ENCODE measurements around the gene NATD1.

The NATD1 gene

GRCh38 chr17:21232033-21232749 lies 21.0 kb downstream of the NATD1 start:
- Histone ChIP-seq H3K79me2 (ENCODE audit: insufficient read depth, low read length) (no peaks in the 10 kb centered on the region), H3K4me3 (ENCODE audit: low read depth in 1 of 2, low read length in 2 of 2) (no peak overlapping the region), H3K9me3 (ENCODE audit: insufficient read depth, low read length, severe bottlenecking) (no peaks in the 10 kb centered on the region), H3K27me3 (ENCODE audit: insufficient read depth, low read length, poor library complexity) (no peaks in the 10 kb centered on the region), H3K9ac (ENCODE audit: low read depth, low read length) (no peak overlapping the region), H4K20me1 (ENCODE audit: insufficient read depth, low read length) (peaks cover 8% of the 10 kb centered on the region; the same call in 1 of the 2 replicates), H3K4me1 (ENCODE audit: insufficient read depth, low read length) (no peaks in the 10 kb centered on the region), H2AFZ (ENCODE audit: low read depth, low read length) (no peak overlapping the region), H3K36me3 (ENCODE audit: insufficient read depth, low read length) (peaks cover 8% of the 10 kb centered on the region; the same call in 1 of the 2 replicates), H3K4me2 (ENCODE audit: insufficient read depth, low read length) (no peak overlapping the region), H3K27ac (ENCODE audit: low read length) (no peak overlapping the region)
- no peak for TF ChIP-seq EZH2 (IDR thresholded peaks at IDR 0.05; ENCODE audit: borderline replicate concordance, low read depth, low read length, severe bottlenecking)
- TF ChIP-seq CTCF (IDR thresholded peaks at IDR 0.05; ENCODE audit: borderline replicate concordance, extremely low read depth, low read length, poor library complexity, severe bottlenecking), result no peak
- no peak for DNase-seq
- no peak for ATAC-seq (ENCODE audit: insufficient read depth, low read depth)

- Histone ChIP-seq H4K20me1 (ENCODE audit: insufficient read depth, low read length) (peaks cover 8% of the 10 kb centered on the region; the same call in 1 of the 2 replicates), H2AFZ (ENCODE audit: low read depth, low read length) (no peak overlapping the region), H3K27me3 (ENCODE audit: insufficient read depth, low read length, poor library complexity) (no peaks in the 10 kb centered on the region), H3K9me3 (ENCODE audit: insufficient read depth, low read length, severe bottlenecking) (no peaks in the 10 kb centered on the region), H3K9ac (ENCODE audit: low read depth, low read length) (no peak overlapping the region), H3K36me3 (ENCODE audit: insufficient read depth, low read length) (peaks cover 8% of the 10 kb centered on the region; the same call in 1 of the 2 replicates), H3K79me2 (ENCODE audit: insufficient read depth, low read length) (no peaks in the 10 kb centered on the region), H3K27ac (ENCODE audit: low read length) (no peak overlapping the region), H3K4me1 (ENCODE audit: insufficient read depth, low read length) (no peaks in the 10 kb centered on the region), H3K4me2 (ENCODE audit: insufficient read depth, low read length) (no peak overlapping the region), H3K4me3 (ENCODE audit: low read depth in 1 of 2, low read length in 2 of 2) (no peak overlapping the region)
- TF ChIP-seq CTCF (IDR thresholded peaks at IDR 0.05; ENCODE audit: borderline replicate concordance, extremely low read depth, low read length, poor library complexity, severe bottlenecking), result no peak
- no peak for TF ChIP-seq EZH2 (IDR thresholded peaks at IDR 0.05; ENCODE audit: borderline replicate concordance, low read depth, low read length, severe bottlenecking)
- no peak for DNase-seq
- ATAC-seq (ENCODE audit: insufficient read depth, low read depth), result no peak
Measured at GRCh38 chr17:21231533-21231932, 21.7 kb downstream of the NATD1 start.

GRCh38 chr17:21228845-21229244 lies 24.4 kb downstream of the NATD1 start:
- no peaks in the 10 kb centered on the region for H3K27me3 ChIP-seq (ENCODE audit: insufficient read depth, low read length, poor library complexity)
- TF ChIP-seq CTCF (IDR thresholded peaks at IDR 0.05; ENCODE audit: borderline replicate concordance, extremely low read depth, low read length, poor library complexity, severe bottlenecking) (no peak), EZH2 (IDR thresholded peaks at IDR 0.05; ENCODE audit: borderline replicate concordance, low read depth, low read length, severe bottlenecking) (no peak)
- no peak overlapping the region for H2AFZ ChIP-seq (ENCODE audit: low read depth, low read length)
- H3K36me3 ChIP-seq (ENCODE audit: insufficient read depth, low read length), result peaks cover 8% of the 10 kb centered on the region; the same call in 1 of the 2 replicates
- DNase-seq, result no peak
- H3K9ac ChIP-seq (ENCODE audit: low read depth, low read length), result no peak overlapping the region
- no peak overlapping the region for H3K27ac ChIP-seq (ENCODE audit: low read length)
- no peak overlapping the region for H3K4me3 ChIP-seq (ENCODE audit: low read depth in 1 of 2, low read length in 2 of 2)
- H3K9me3 ChIP-seq (ENCODE audit: insufficient read depth, low read length, severe bottlenecking), result no peaks in the 10 kb centered on the region
- H3K4me1 ChIP-seq (ENCODE audit: insufficient read depth, low read length), result no peaks in the 10 kb centered on the region
- ATAC-seq (ENCODE audit: insufficient read depth, low read depth), result no peak
- no peak overlapping the region for H3K4me2 ChIP-seq (ENCODE audit: insufficient read depth, low read length)
- peaks cover 8% of the 10 kb centered on the region; the same call in 1 of the 2 replicates for H4K20me1 ChIP-seq (ENCODE audit: insufficient read depth, low read length)
- no peaks in the 10 kb centered on the region for H3K79me2 ChIP-seq (ENCODE audit: insufficient read depth, low read length)
